HepG2 (cell line): ENCODE data around the gene IFITM10. TPM values are rescaled to one million over a fixed set of nuclear protein-coding genes. Genes with fewer than 3 reads are reported as not detected.

ENCODE experiments used
- CTCF ChIP-seq: sonication (generic); formaldehyde crosslinking; IDR thresholded peaks from 2 replicates; pipeline ENCODE4 v1.5.0; 2020; ENCODE audit warnings: mild to moderate bottlenecking, missing genetic modification reagents, moderate library complexity
- EP300 ChIP-seq, 3 experiments: sonication (generic) in 1 of 3; formaldehyde crosslinking in 1 of 3; IDR thresholded peaks; 2 replicates each; pipeline versions ENCODE4 v1.5.1 to v1.6.1; 2011 to 2020; ENCODE audit warnings: low read depth in 2 of 3, low read length in 2 of 3, borderline replicate concordance in 1 of 3, improper control_type of control experiment in 1 of 3, mild to moderate bottlenecking in 1 of 3, missing genetic modification reagents in 1 of 3, moderate library complexity in 1 of 3
- KDM5B ChIP-seq: sonication (generic); formaldehyde crosslinking; IDR thresholded peaks from 2 replicates; pipeline ENCODE4 v1.4.0; 2020; ENCODE audit warnings: missing genetic modification reagents, mild to moderate bottlenecking, borderline replicate concordance
- KLF9 ChIP-seq: IDR thresholded peaks from 2 replicates; pipeline ENCODE4 v1.6.1; 2016; ENCODE audit warnings: low read depth
- MAFG ChIP-seq: sonication (generic); formaldehyde crosslinking; IDR thresholded peaks from 2 replicates; pipeline ENCODE4 v1.5.1; 2020; ENCODE audit warnings: mild to moderate bottlenecking, missing genetic modification reagents
- MYPOP ChIP-seq: sonication (generic); formaldehyde crosslinking; IDR thresholded peaks from 2 replicates; pipeline ENCODE4 v1.8.1; 2023; ENCODE audit warnings: mild to moderate bottlenecking, moderate library complexity, missing genetic modification reagents
- RCOR2 ChIP-seq: IDR thresholded peaks from 2 replicates; pipeline ENCODE4 v1.6.1; 2016; ENCODE audit warnings: missing biosample characterization, missing genetic modification reagents
- SIX1 ChIP-seq: sonication (generic); formaldehyde crosslinking; IDR thresholded peaks from 2 replicates; pipeline ENCODE4 v1.4.0; 2020; ENCODE audit warnings: missing genetic modification reagents, borderline replicate concordance
- SRY ChIP-seq: sonication (generic); formaldehyde crosslinking; IDR thresholded peaks from 2 replicates; pipeline ENCODE4 v1.8.0; 2022; ENCODE audit warnings: mild to moderate bottlenecking, missing genetic modification reagents
- ZBTB34 ChIP-seq: sonication (generic); formaldehyde crosslinking; IDR thresholded peaks from 2 replicates; pipeline ENCODE4 v1.8.0; 2022; ENCODE audit warnings: mild to moderate bottlenecking, missing genetic modification reagents
- ZFYVE20 ChIP-seq: sonication (generic); formaldehyde crosslinking; IDR thresholded peaks from 2 replicates; pipeline ENCODE4 v1.8.0; 2023; ENCODE audit warnings: low read depth, mild to moderate bottlenecking, moderate library complexity, missing genetic modification reagents, borderline replicate concordance
- ZNF235 ChIP-seq: sonication (generic); formaldehyde crosslinking; IDR thresholded peaks from 2 replicates; pipeline ENCODE4 v1.8.1; 2023; ENCODE audit warnings: mild to moderate bottlenecking, missing genetic modification reagents, borderline replicate concordance
- ZNF597 ChIP-seq: sonication (generic); formaldehyde crosslinking; IDR thresholded peaks from 2 replicates; pipeline ENCODE4 v1.5.0; 2020; ENCODE audit warnings: missing genetic modification reagents
- ZNF670 ChIP-seq: sonication (generic); formaldehyde crosslinking; IDR thresholded peaks from 2 replicates; pipeline ENCODE4 v1.8.0; 2022; ENCODE audit warnings: mild to moderate bottlenecking, missing genetic modification reagents, borderline replicate concordance
- ZXDC ChIP-seq: sonication (generic); formaldehyde crosslinking; IDR thresholded peaks from 2 replicates; pipeline ENCODE4 v1.5.0; 2020; ENCODE audit warnings: mild to moderate bottlenecking, missing genetic modification reagents
- polyA plus RNA-seq, 8 experiments: library from polyadenylated mRNA; depleted of rRNA in 3 of 8; stranded (reverse) in 7 of 8; unstranded in 1 of 8; fragments of >200 nt; fragmentation: Illumina TruSeq in 4 of 8; extraction: Trizol in 4 of 8; gene quantifications; 2 replicates each; pipeline versions ENCODE4 v1.2.1 to v1.2.3, GENCODE V29; 2011 to 2016; ENCODE audit warnings: low read depth in 4 of 8, missing spikeins in 1 of 8, mixed read lengths in 1 of 8; ENCODE audit not compliant: insufficient read depth in 1 of 8
- total RNA-seq, 5 experiments: library from RNA; depleted of rRNA; stranded (reverse); fragments of >200 nt; fragmentation: Illumina TruSeq; extraction: Trizol; gene quantifications; 2 replicates each; pipeline ENCODE4 v1.2.3, GENCODE V29; 2016; ENCODE audit warnings: low read depth in 1 of 5

IFITM10 gene
- total and polyA plus RNA-seq, 2 of the 13 experiments (the other 11 are each of a cell fraction or from before 2014, with no cell fraction given): 0.09 to 0.13 TPM

GRCh38 chr11:1693327-1694063 lies 56.9 kb downstream of the IFITM10 start (continued):
- TF ChIP-seq MYPOP (CRISPR knock-in tag) (no peak), ZNF670 (CRISPR knock-in tag) (no peak), SRY (CRISPR knock-in tag) (no peak), ZFYVE20 (CRISPR knock-in tag) (no peak), ZBTB34 (no peak; the same call in 1 of the 2 replicates), EP300 (IDR thresholded peaks at IDR 0.05; ENCODE audit: low read depth in 2 of 2, low read length in 2 of 2) (0 out of 4 replicates have a peak, but pooled peaks of 1 of the 2 experiments have one; percentile 24), EP300 (CRISPR knock-in tag; IDR thresholded peaks at IDR 0.05; ENCODE audit: borderline replicate concordance) (no peak), RCOR2 (CRISPR knock-in tag) (0 out of 2 replicates have a peak, but pooled peaks have one; percentile 33), SIX1 (no peak), KDM5B (CRISPR knock-in tag) (peak; percentile 57; the same call in 1 of the 2 replicates), KLF9 (CRISPR knock-in tag) (no peak), ZNF235 (CRISPR knock-in tag) (0 out of 2 replicates have a peak, but pooled peaks have one; percentile 55), CTCF (CRISPR knock-in tag) (peak; percentile 88), ZNF597 (CRISPR knock-in tag) (no peak), ZXDC (CRISPR knock-in tag) (no peak), MAFG (CRISPR knock-in tag) (no peak)
